Dermis lymphatic vessel endothelial cell (primary cell): Measurements from ENCODE around the gene TMEM143. TPM values are rescaled to one million over a fixed set of nuclear protein-coding genes. Genes with fewer than 3 reads are reported as not detected.

ENCODE experiments used
- total RNA-seq: library from RNA; depleted of rRNA; stranded (reverse); fragments of >200 nt; gene quantifications from 2 replicates; pipeline ENCODE4 v1.2.1, GENCODE V29; 2014

Gene TMEM143
- total RNA-seq = 1.7 and 2.7 TPM in 2 replicates

GRCh38 chr19:48363810-48364597 is at the start of gene TMEM143, which contains the start of gene SYNGR4:
Gene TMEM143 (minus strand): TSS chr19:48363940. CDS start chr19:48363920, 20 bp downstream.
Gene SYNGR4 (plus strand): TSS chr19:48364367. CDS start chr19:48365843, 1,476 bp downstream.

DNA sequence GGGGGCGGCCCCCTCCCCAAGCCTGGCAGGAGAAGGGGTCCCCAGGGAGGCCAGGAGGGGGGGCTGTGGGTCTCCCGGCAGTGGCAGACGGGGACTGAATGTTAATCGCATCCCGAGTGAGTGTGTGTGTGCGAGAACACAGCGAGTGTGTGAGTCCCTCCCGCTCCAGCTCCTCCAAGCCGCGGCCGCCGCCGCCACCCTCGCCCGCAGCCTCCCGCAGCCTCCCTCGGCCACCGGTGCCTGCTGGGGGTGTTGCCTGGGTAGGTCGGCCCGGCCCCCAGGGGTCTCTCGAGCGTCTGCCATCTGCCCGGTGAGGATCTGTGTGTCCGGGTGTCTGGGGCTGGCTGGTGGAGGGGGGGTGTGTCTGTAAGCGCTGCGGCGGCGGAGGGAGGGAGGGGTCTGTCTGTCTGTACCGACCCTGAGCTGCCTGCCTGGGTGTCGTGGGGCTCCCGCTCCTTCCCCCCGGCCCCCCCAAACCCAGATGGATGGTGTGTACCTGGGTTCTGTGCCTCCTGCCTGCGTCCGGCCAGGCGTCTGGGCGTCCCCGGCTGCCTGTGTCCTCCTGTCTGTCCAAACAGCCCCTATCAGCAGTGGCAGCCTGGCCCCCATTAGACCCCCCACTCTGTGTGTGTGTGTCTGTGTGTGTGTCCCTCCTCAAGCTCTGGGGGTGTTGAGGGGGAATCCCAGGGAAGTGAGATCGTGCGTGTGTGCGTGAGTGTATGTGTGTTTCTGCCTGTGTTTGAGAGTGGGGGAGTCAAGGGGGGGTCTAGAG is 30.0 kb upstream of the TMEM143 start, which contains the start of gene GRIN2D:
TSS of gene GRIN2D (plus strand) at position 110 of the 772 bp plus-strand sequence. CDS start 4,725 bp downstream, outside the sequence.

DNA sequence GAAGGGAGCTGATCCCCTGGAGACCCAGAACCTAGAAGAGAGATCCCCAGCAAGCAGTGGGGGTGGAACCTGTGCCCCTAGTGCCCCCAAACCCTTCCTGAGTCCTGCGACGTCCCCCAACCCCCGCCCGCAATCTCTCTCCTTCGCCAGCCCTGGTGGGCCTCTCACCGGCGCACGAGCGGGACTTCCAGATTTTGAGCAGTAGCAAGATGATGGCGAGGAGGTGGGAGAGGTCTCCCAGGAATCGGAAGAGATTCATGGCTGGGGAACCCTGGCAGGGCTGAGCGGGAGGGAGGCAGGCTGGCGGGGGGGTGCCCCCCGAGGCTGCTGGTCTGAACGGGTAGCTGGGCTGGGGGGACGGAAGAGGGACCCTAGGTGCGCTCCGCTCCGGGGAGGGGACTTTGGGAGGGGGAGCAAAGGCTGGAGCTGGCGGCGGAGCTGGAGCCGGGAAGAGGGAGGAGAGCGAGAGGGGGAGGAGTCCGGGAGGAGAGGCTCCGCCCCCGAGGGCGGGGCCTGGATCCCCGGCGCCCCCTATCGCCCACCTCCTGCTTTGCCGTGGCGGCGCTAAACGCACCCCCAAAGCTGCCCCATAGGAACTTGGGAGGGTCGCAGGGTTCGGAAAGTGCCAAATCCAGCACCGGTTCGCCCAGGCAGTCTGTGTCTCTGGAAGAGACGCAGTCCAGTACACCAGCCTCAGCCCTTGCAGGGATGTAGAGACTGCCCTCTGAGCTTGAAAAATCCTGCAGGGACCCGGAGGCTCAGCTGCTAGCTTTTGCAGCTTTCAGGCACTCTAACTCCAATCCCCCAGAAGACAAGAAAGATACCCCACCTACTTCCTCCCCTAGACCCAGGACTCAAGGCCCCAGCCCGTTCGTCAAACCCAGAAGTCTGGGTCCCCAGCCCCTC is 27.6 kb upstream of the TMEM143 start, which contains the start of gene KDELR1:
TSS of gene KDELR1 (minus strand) at position 452 of the 906 bp plus-strand sequence. CDS start at position 259, 193 bp downstream.

DNA sequence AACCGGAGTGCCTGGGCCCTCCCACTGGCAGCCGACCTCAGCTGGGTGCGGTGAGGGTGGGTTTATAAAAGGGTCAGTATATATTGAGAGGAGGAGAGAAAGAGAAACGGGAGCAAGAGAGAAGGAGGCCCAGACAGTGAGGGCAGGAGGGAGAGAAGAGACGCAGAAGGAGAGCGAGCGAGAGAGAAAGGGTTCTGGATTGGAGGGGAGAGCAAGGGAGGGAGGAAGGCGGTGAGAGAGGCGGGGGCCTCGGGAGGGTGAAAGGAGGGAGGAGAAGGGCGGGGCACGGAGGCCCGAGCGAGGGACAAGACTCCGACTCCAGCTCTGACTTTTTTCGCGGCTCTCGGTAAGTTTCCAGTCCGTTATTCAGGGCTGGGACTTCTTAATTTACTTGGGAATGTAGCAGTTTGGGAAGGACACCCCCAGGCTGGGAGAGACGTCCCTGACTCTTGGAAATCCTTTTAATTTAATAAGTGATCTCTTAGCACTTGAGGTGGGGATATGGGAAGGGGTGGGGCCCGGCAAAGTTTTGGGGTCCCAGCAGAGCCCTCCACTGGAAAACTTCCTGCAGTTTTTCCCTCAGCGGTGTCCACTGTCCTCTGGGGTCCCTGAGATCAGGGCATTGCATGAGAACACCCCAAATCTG is 38.4 kb downstream of the TMEM143 start, which contains the start of gene EMP3:
TSS of gene EMP3 (plus strand) at position 288 of the 646 bp plus-strand sequence. CDS start 1,293 bp downstream, outside the sequence.

Other genes with a start within 250 kb of the TMEM143 start
- gene LIG1, start 193.6 kb downstream of the TMEM143 start, total RNA-seq = 17.9 and 18.7 TPM in 2 replicates
- 2.3 and 2.9 TPM in 2 replicates for gene ZSWIM9, start 193.3 kb downstream of the TMEM143 start, total RNA-seq
- 62.0 and 103 TPM in 2 replicates for gene CARD8, start 108.0 kb downstream of the TMEM143 start, total RNA-seq
- 0.26 and 0.76 TPM in 2 replicates for gene ZNF114, start 93.9 kb downstream of the TMEM143 start, total RNA-seq
- 0.60 and 6.3 TPM in 2 replicates for gene EMP3, start 38.4 kb downstream of the TMEM143 start, total RNA-seq
- not detected in 2 replicates for gene SYNGR4, start 427 bp upstream of the TMEM143 start, total RNA-seq
- gene KDELR1, start 27.6 kb upstream of the TMEM143 start, total RNA-seq = 34.7 and 35.4 TPM in 2 replicates
- 0.26 and 0.33 TPM in 2 replicates for gene GRIN2D, start 29.7 kb upstream of the TMEM143 start, total RNA-seq
- 14.7 and 24.4 TPM in 2 replicates for gene GRWD1, start 82.0 kb upstream of the TMEM143 start, total RNA-seq
- gene KCNJ14, start 91.6 kb upstream of the TMEM143 start, total RNA-seq = 0.11 and 0.26 TPM in 2 replicates
- gene CYTH2, start 105.4 kb upstream of the TMEM143 start, total RNA-seq = 54.6 and 64.6 TPM in 2 replicates
- under 0.01 TPM in 1 of 2 replicates, not detected in the other for gene LMTK3, start 147.9 kb upstream of the TMEM143 start, total RNA-seq
- gene SULT2B1, start 188.2 kb upstream of the TMEM143 start, total RNA-seq = 0.11 TPM in 1 of 2 replicates, not detected in the other
- not detected in 2 replicates for gene SPACA4, start 242.8 kb upstream of the TMEM143 start, total RNA-seq